HL-60 (cell line): ENCODE results near the gene IGFL3.

Experiments
- DNase-seq, 2 experiments: peaks; one replicate each; pipeline ENCODE4 v3.0.0-alpha.2; 2010 to 2020; ENCODE audit warnings: low read depth in 1 of 2, low spot score in 1 of 2
- H3K27ac ChIP-seq: fragments of 250-450 bp; sonication (Bioruptor Pico); replicated peaks from 2 replicates; pipeline ENCODE4 v1.5.1; 2020; ENCODE audit warnings: mild to moderate bottlenecking, moderate library complexity
- H3K27me3 ChIP-seq: fragments of 250-450 bp; sonication (Bioruptor Pico); 2 replicates; pipeline ENCODE4 v1.5.1; 2021; ENCODE audit warnings: mild to moderate bottlenecking, moderate library complexity; ENCODE audit not compliant: insufficient read depth, poor library complexity, severe bottlenecking
- H3K4me3 ChIP-seq: replicated peaks from 2 replicates; pipeline ENCODE4 v1.5.1; 2011; ENCODE audit warnings: mild to moderate bottlenecking, control low read depth, low read length; ENCODE audit not compliant: insufficient read depth
- GABPA ChIP-seq: IDR thresholded peaks from 2 replicates; pipeline ENCODE4 v1.6.1; 2012; ENCODE audit warnings: low read depth
- POLR2AphosphoS5 ChIP-seq: IDR thresholded peaks from 2 replicates; pipeline ENCODE4 v1.6.1; 2012; ENCODE audit warnings: low read depth
- REST ChIP-seq: IDR thresholded peaks from 2 replicates; pipeline ENCODE4 v1.6.1; 2012; ENCODE audit warnings: low read depth; ENCODE audit not compliant: insufficient replicate concordance
- SPI1 ChIP-seq: IDR thresholded peaks from 2 replicates; pipeline ENCODE4 v1.6.1; 2012; ENCODE audit warnings: low read depth, mild to moderate bottlenecking, borderline replicate concordance
- TF ChIP-seq, protein P1 (sequence below): IDR thresholded peaks from one replicate; pipeline ENCODE4 v1.5.1; 2011; ENCODE audit warnings: low read length, control low read depth, inconsistent platforms; ENCODE audit not compliant: insufficient read depth

The IGFL3 gene

DNA sequence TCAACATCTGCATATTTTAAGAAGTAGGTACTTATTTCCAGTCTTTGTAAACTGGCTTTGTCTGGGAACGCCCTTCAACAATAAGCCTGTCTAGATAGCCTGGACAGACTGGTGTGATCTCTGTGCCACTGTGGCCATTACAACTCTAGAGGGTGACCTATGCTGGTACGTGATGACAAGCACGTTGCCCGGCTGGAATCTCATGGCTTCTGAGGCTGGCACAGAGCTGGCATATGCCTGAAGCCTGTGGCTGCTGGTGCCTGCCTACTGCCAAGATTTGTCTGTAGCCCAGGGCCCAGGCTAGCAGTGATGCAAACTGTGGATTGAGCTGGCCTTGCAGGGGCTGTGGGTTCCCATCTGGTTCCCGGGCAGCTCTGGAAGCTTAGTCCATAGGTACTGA, 34.0 kb downstream of the IGFL3 start:
- H3K27ac ChIP-seq: no peak overlapping the region
- TF ChIP-seq, protein P1, sequence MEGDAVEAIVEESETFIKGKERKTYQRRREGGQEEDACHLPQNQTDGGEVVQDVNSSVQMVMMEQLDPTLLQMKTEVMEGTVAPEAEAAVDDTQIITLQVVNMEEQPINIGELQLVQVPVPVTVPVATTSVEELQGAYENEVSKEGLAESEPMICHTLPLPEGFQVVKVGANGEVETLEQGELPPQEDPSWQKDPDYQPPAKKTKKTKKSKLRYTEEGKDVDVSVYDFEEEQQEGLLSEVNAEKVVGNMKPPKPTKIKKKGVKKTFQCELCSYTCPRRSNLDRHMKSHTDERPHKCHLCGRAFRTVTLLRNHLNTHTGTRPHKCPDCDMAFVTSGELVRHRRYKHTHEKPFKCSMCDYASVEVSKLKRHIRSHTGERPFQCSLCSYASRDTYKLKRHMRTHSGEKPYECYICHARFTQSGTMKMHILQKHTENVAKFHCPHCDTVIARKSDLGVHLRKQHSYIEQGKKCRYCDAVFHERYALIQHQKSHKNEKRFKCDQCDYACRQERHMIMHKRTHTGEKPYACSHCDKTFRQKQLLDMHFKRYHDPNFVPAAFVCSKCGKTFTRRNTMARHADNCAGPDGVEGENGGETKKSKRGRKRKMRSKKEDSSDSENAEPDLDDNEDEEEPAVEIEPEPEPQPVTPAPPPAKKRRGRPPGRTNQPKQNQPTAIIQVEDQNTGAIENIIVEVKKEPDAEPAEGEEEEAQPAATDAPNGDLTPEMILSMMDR: no peak
- no peak for TF ChIP-seq SPI1
- no peak for TF ChIP-seq GABPA
- no peak for TF ChIP-seq REST
- TF ChIP-seq POLR2AphosphoS5: no peak
- no peak overlapping the region for H3K4me3 ChIP-seq
- peaks cover 14% of the 10 kb centered on the region for H3K27me3 ChIP-seq
- no peak for DNase-seq

DNA sequence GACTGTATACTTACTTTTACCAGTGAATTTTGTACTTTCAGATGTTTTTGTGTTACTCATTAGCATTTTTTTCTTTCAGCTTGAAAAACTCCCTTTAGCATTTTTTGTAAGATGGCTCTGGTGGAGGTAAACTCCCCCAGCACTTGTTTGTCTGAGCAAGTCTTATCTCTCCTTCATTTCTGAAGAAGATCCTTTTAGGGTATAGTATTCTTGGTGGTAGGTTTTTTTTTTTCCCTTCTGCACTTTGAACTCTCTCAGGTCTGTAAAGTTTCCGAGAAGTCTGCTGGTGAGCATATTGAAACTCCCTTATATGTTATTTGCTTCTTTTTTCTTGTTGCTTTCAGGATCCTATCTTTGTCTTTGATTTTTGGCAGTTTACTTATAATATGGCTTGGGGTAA, 35.1 kb downstream of the IGFL3 start:
- no peak overlapping the region for H3K27ac ChIP-seq
- no peak for DNase-seq
- no peak overlapping the region for H3K4me3 ChIP-seq
- H3K27me3 ChIP-seq: peaks cover 14% of the 10 kb centered on the region
- TF ChIP-seq, protein P1: no peak
- TF ChIP-seq POLR2AphosphoS5 (no peak), SPI1 (no peak), REST (no peak), GABPA (no peak)

- Histone ChIP-seq H3K4me3 (no peak overlapping the region), H3K27ac (no peak overlapping the region), H3K27me3 (peaks cover 14% of the 10 kb centered on the region)
- no peak for TF ChIP-seq REST
- TF ChIP-seq, protein P1: no peak
- TF ChIP-seq POLR2AphosphoS5: no peak
- no peak for TF ChIP-seq GABPA
- no peak for TF ChIP-seq SPI1
- DNase-seq: no peak
Observed at GRCh38 chr19:46088101-46088500, 36.4 kb downstream of the IGFL3 start.
